Activated CD4-positive, alpha-beta T cell treated with anti-CD3 and anti-CD28 coated beads, Interleukin-2, amount 10 ng/mL, durations not matched to agents 7 days and 5 days (primary cell): ENCODE data around the gene HEXIM1. TPM values are rescaled to one million over a fixed set of nuclear protein-coding genes. Genes with fewer than 3 reads are reported as not detected.

Experiments used
- CTCF ChIA-PET: fragments of 350-600 bp; sonication (Branson Sonifier 250); formaldehyde crosslinking; loops from one replicate; lab custom pipeline; 2021; ENCODE audit warnings: antibody characterized with exemption; lab: Charles Lee
- POLR2A ChIA-PET: fragments of 350-600 bp; sonication (Branson Sonifier 250); formaldehyde crosslinking; loops from one replicate; lab custom pipeline; 2021; ENCODE audit warnings: antibody characterized with exemption; lab: Charles Lee
- DNase-seq: peaks from one replicate; pipeline ENCODE4 v3.0.0-alpha.2; 2020
- H3K27ac Mint-ChIP-seq: one replicate; pipeline ENCODE4 v1.8.0; 2021; ENCODE audit warnings: mild to moderate bottlenecking, moderate library complexity, mixed read lengths
- H3K27me3 Mint-ChIP-seq: one replicate; pipeline ENCODE4 v1.8.0; 2021; ENCODE audit warnings: mixed read lengths
- H3K36me3 Mint-ChIP-seq: one replicate; pipeline ENCODE4 v1.8.0; 2021; ENCODE audit warnings: low read depth, mixed read lengths
- H3K4me1 Mint-ChIP-seq: one replicate; pipeline ENCODE4 v1.8.0; 2021; ENCODE audit warnings: mixed read lengths
- H3K4me3 Mint-ChIP-seq: one replicate; pipeline ENCODE4 v1.8.0; 2021; ENCODE audit warnings: mild to moderate bottlenecking, moderate library complexity, mixed read lengths
- H3K9me3 Mint-ChIP-seq: one replicate; pipeline ENCODE4 v1.8.0; 2021; ENCODE audit warnings: mixed read lengths
- microRNA-seq: library from miRNA; unstranded; fragments of <30 nt; microRNA quantifications from one replicate; pipeline ENCODE4 v1.2.0, GENCODE V29; 2021; ENCODE audit warnings: borderline microRNAs expressed, borderline replicate concordance
- total RNA-seq, 2 experiments: library from RNA; stranded (reverse); gene quantifications; one replicate each; pipeline ENCODE4 v1.2.3, GENCODE V29; 2021

Gene HEXIM1
- total RNA-seq, 2 experiments from 2014 or later, result 30.5 TPM

GRCh38 chr17:45201457-45201856, 53.2 kb downstream of the HEXIM1 start:
- Mint-ChIP-seq H3K36me3 (peaks cover 3% of the 10 kb centered on the region), H3K4me1 (peaks cover 10% of the 10 kb centered on the region), H3K27me3 (no peaks in the 10 kb centered on the region), H3K9me3 (no peaks in the 10 kb centered on the region), H3K27ac (no peak overlapping the region), H3K4me3 (no peak overlapping the region)
- POLR2A ChIA-PET, result no interaction called here
- no peak for DNase-seq
- CTCF ChIA-PET, result interaction anchor here (0.6 to 4.8 kb wide), 5 partner anchors 18 to 110 kb away, joined by 3 to 33 read pairs (median 3); partner anchors contain the start of genes ACBD4 and HEXIM1

Small RNA genes within 50 kb of the gene (microRNA-seq; reads per million reads assigned to microRNA genes)
- gene MIR6784, result not detected

Other genes starting within 250 kb of the HEXIM1 start
- 100 to 1,000 TPM; 133 to 145 TPM for gene EFTUD2, start 249.0 kb upstream of the HEXIM1 start, total RNA-seq
- not detected for gene GFAP, start 233.0 kb upstream of the HEXIM1 start, total RNA-seq
- 100 to 1,000 TPM; 107 to 109 TPM for gene KIF18B, start 200.7 kb upstream of the HEXIM1 start, total RNA-seq
- under 1 TPM; 0.67 to 0.77 TPM for gene C1QL1, start 180.2 kb upstream of the HEXIM1 start, total RNA-seq
- gene DCAKD, start 96.8 kb upstream of the HEXIM1 start, total RNA-seq, result 10 to 100 TPM; 36.5 to 38.6 TPM
- gene NMT1, start 87.2 kb upstream of the HEXIM1 start, total RNA-seq, result 100 to 1,000 TPM; 118 to 138 TPM
- 1 to 10 TPM; 3.0 to 4.1 TPM for gene PLCD3, start 16.0 kb upstream of the HEXIM1 start, total RNA-seq
- gene ACBD4, start 12.8 kb upstream of the HEXIM1 start, total RNA-seq, result 10 to 100 TPM; 18.4 to 19.7 TPM
- 1 to 10 TPM; 5.3 to 8.4 TPM for gene HEXIM2, start 13.4 kb downstream of the HEXIM1 start, total RNA-seq
- gene FMNL1, start 73.4 kb downstream of the HEXIM1 start, total RNA-seq, result 100 to 1,000 TPM; 391 to 410 TPM
- gene SPATA32, start 113.6 kb downstream of the HEXIM1 start, total RNA-seq, result under 1 TPM; 0.27 to 0.67 TPM
- 10 to 100 TPM; 25.8 to 26.0 TPM for gene MAP3K14, start 168.5 kb downstream of the HEXIM1 start, total RNA-seq